NCI-H345 (cell line): Measurements from ENCODE around the gene CPSF6.
"Not testable (repeated sequence)": the region's sequence is repeated elsewhere in the genome, so short reads cannot be mapped to it uniquely, and the experiment has no call there.

ENCODE experiments used
- DNase-seq: peaks from one replicate; lab custom pipeline; 2025; lab: John Stamatoyannopoulos, UW

The CPSF6 gene, protein sequence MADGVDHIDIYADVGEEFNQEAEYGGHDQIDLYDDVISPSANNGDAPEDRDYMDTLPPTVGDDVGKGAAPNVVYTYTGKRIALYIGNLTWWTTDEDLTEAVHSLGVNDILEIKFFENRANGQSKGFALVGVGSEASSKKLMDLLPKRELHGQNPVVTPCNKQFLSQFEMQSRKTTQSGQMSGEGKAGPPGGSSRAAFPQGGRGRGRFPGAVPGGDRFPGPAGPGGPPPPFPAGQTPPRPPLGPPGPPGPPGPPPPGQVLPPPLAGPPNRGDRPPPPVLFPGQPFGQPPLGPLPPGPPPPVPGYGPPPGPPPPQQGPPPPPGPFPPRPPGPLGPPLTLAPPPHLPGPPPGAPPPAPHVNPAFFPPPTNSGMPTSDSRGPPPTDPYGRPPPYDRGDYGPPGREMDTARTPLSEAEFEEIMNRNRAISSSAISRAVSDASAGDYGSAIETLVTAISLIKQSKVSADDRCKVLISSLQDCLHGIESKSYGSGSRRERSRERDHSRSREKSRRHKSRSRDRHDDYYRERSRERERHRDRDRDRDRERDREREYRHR

DNA sequence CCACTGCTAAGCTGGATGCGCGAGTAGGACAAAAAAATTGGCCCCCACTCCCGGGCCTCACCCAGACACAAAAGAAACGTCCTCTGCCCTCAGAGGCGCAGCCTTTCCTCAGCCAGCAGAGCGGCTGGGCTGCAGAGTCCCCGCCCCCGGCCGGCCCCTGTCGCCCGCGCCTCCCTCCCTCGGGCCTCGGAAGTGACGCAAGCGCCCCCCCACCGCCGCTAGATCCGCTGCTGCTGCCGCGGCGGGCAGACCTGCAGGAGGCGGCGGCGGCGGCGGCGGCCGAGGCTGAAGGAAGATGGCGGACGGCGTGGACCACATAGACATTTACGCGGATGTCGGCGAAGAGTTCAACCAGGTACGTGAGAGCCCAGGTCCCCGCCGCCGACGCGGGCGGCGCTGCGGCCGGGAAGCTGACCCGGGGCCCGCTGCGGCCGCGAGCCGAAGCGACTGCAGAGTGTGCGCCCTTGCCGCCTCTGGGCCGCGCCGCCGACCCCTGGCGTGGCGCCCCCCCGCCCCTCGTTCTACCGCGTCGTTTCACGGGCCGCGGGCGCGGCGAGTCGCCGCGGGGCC is at the start of gene CPSF6:
CPSF6 (plus strand) TSS at position 218 of the 570 bp plus-strand sequence; CDS start at position 296, 78 bp downstream.
- peak; percentile 98 for DNase-seq

DNA sequence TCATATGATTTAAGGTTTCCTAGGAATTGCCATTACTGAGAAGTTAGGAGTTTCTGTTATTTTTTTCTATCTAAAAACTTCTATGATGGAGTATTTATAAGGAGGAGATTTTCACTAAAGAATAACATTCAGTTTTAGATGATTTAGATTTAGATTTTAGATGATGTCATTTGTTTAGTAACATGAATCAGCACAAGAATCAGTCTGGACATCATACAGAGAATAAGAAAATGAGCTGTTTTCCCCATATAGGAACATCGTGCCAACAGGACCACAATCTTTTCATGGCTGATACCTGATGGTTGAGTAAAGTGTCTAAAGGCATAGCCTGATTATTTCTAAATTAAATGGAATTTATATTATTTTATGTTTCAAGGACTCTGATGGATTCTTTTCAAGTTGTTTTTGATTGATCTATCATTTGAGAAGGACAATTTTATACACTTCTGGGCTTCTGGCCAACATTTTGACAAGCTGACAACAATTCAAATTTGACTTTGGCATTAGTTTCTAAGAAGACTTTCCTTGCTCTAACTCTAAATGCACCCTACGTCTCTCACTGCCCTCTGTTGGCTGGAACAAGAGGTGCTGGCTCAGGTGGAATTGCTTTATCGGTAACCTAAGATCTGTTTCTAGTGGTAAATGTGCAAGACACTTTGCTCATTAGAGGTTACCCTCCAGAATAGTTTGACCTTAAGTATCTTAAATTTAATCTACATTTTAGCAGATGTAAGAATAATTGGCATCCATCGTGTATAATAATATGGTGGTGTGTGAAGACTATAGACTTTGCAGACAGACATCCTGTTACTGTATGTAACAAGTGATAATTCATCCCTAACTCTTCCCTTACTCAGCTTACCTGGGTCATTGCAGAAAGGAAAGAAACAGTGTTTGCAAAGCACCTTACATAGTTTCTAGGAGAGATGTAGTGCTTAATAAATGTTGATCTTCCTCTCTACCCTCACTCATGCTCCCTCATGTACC is 42.8 kb upstream of the CPSF6 start:
- DNase-seq = no peak

DNA sequence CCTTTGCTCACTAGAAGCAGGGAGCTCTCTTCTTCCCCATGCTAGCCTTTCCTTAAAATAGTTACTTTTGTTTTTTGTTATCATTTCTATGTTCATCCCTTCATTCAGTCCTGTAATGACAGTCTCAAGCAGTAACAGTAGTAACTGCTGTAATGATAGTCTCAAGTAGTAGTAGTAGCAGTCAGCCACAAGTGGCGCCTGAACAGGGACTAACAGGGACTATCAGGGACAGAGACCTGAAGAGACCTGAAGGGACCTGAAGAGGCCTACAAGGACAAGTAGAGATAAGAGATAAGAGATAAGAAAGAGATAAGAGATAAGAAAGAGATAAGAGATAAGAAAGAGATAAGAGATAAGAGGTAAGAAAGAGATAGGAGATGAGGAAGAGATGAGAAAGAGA is 39.4 kb upstream of the CPSF6 start:
- not testable (repeated sequence) for DNase-seq

DNA sequence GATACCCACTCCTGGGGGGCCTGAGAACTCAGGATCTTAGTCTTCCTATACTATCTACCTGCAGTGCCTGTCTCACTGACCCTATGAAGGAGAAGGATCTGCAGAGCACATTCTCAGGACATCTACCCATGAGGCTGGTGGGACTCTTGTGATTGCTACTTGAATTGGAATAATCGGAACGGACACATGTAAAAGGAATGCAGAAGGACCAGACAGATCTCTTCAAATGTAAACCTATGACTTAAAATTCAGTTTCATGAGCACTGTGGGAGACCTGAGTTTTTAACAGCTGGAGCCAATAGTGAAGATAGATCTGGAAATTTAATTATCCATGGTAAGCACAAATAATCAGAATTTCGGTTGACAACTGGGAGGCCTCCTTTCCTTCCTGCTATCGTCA is 35.2 kb upstream of the CPSF6 start:
- no peak for DNase-seq

DNA sequence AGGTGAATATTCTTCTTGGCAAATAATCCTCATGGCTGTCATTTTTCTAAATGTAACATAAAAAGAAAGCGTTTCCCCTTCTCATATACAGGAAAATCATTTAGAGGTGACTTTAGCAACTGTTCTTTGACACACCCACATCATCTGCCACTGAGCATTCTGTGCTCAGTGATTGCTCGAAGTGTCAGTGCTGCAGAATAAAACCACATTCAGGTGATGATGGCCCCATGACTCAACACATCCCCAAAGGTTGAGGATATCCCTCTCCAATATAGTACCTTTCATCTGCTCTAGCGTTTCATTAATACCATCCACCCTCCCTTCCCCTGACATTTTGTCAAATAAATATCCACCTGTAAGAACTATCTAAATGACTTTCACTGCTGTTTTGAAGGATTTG is 28.7 kb upstream of the CPSF6 start:
- DNase-seq = no peak

DNA sequence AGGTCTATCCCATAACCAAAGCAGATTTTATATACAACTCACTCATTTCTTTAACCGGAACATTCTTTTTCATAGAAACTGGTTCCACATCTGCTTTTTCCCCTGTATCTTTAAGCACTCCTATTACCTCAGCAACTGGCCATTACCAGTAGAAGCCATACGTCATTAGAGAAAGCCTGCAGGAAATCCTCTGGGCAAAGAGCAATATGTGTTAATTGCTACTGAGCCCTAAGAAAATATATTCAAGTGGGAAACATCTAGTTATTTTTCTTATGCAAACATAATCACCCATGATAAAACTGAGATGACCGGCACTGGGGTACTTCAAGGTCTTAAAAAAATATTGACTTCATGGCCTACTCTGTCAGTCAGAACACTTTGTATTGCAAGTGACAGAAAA is 28.2 kb upstream of the CPSF6 start:
- DNase-seq = no peak

DNA sequence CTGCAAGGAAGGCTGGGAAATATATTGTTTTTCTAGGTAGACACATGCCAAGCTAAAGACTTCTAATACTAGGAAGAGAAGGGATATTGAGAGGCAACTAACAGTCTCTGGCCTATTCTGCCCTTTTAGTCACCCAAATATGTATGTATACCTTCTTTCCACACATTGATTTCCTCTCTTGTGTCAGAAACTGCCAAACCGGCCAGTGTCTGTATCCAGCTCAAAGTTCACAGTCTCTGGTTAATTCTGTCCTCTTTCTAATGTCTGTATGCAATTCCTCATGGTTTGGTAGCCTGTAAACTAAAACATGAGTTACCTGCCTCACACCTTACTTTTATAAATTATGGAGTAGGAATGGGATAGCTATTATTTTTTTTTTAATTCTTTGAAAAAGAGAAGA is 25.2 kb upstream of the CPSF6 start:
- DNase-seq = no peak

DNA sequence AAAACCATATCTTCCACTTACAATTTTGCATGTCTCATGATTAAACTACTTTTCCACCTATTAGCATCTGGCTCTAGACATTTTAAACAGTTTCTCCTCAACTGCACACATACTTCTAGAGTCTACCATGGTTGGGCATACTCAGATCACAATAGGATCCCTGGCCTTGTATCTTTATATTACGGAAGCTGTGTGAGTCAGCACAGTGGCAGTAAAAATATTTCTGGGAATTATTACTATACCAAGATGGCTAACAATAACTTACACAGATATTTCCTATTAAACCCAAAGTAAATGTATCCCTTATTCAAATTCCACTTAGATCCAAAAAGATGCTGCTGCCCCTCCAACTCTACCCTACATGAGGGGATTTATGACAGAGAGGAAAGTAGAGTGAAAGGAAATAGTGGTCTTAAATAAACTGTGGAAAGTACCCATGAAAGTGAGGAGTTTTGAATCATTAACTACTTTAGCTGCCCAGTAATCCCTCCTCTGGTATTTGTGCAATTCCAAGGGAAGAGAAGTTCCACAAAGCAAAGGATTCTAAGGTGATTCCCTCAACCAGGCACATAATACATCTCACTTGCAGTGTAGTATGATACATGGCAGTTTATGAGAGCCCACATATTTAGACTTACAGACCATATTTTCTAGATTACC is 14.0 kb upstream of the CPSF6 start:
- no peak for DNase-seq

DNA sequence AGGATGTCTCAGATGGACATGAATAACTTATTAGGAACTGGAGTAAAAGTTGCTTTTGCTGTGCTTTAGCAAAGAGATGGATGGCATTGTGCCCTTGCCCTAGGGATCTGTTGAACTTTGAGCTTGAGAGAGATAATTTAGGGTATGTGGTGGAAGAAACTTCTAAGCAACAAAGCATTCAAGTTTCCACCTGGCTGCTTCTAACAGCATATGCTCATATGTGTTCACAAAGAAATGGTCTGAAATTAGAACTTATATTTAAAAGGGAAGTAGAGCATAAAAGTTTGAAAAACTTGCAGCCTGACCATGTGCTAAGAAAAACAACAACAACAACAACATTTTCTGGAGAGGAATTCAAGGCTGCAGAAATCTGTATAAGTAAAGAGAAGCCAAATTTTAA is 7.9 kb upstream of the CPSF6 start:
- no peak for DNase-seq

DNA sequence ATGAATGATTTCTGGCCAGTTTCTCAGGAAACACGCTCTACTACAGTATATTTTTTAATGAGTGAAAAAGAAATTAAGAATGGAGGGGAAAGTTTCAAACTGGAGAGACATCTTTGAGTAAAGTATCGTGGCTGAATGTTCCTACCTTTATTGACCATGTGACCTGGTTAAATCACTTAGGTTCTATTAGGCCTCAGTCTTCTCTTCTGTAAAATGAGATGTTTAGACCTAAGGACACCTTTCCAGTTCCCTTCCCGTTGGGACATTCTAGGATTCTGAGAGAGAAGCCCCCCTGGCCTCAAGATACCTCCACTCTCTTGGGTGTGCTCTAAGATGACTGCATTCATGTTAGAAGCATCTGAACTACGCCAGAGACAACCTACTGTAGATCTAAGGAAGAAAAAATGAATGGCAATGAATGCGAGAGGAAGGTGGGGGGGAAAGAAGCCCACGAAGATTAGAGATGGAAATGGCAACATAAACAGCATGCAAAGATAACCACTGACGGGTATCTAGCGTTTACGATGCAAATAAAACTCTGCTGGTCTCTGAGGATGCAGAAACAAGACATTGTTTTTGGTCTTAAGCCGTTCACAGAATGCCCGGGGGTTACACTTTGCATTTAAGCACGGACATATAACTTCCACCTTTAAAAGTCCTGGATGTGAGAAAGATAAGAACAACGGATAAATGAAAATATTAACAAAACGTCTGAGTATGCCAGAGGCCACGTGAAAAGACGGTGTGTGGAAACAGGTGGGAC is 599 bp upstream of the CPSF6 start:
- DNase-seq = no peak

DNA sequence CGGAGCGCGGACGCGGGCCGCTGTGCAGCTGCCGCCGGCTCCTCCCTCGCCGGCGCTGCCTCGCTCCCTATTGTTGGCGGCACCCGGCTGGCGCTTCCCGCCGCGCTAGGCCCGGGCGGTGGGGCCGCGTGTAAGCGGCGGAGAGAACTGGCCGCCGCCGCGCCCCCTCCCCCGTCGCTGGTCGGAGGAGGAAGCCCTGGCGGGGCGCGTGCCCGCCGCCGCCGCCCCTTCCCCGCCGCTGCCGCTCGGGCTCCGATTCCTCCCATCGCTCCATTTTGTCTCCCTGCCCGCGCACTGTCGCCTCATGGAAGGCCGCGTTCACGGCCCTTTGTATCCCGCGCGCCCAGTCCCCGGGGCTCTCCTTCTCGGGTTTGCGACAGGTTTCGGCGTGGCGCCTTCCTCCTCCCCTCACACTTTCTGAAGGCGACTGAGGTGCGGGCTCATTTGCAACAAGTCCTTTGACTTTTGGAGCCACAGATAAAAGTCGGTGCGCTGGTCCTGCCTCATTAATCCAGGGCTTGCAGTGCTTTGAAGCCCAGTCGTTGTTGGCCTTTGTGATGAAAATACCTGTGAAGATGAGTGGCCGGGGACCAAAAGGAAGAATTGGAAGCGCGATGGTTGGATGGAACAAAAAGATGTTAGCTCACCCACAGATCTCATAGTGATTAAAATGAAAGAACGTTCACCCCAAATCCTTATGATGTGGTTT is 707 bp downstream of the CPSF6 start:
- peak; percentile 56 for DNase-seq

DNA sequence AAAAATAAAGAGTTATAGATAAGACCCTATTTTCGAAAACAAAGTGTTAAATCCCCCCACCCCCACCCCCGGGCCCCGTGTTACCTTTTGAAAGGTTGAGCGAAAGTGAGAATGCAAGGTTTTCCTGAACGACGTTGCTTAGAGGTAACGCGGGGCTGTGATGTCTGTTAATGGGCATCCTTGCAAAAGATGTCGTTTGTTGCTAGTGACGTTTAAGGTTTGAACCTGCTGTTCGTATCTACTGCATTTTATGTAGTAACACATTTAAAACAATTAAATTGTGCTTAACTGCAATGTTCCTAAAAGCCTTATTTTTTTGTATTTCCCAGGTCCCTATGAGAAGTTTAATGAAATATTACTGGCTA is 1.2 kb downstream of the CPSF6 start:
- peak; percentile 20 for DNase-seq

DNA sequence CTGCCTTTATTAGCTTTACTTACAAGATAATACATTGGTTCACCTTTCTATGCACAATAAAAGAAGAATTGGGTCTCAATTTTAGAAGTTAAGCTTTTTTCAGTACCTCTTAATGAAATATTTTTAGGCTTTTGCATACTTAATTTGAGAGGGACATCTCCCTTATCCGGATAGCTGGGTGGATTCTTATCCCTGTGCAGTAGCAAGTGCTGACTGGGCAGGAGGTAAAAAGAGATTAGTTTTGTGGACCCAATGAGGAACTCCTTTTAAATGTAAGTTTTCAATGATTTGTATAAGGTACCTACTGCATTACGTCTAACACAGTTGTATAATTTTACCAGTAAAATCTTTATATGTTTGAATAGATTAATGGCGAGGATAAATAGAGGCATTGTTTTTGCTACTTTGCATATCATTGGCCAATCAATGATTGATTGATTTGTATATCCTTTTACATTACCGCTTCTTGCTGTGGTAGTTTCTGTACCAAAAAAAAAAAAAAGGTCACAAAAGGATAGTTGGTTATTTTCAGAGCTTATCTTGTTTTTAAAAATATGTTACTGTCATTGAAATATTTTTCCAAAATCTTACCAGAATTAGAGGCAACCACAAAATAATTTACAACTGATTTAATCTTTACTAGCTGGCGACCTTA is 2.2 kb downstream of the CPSF6 start:
- DNase-seq = no peak

DNA sequence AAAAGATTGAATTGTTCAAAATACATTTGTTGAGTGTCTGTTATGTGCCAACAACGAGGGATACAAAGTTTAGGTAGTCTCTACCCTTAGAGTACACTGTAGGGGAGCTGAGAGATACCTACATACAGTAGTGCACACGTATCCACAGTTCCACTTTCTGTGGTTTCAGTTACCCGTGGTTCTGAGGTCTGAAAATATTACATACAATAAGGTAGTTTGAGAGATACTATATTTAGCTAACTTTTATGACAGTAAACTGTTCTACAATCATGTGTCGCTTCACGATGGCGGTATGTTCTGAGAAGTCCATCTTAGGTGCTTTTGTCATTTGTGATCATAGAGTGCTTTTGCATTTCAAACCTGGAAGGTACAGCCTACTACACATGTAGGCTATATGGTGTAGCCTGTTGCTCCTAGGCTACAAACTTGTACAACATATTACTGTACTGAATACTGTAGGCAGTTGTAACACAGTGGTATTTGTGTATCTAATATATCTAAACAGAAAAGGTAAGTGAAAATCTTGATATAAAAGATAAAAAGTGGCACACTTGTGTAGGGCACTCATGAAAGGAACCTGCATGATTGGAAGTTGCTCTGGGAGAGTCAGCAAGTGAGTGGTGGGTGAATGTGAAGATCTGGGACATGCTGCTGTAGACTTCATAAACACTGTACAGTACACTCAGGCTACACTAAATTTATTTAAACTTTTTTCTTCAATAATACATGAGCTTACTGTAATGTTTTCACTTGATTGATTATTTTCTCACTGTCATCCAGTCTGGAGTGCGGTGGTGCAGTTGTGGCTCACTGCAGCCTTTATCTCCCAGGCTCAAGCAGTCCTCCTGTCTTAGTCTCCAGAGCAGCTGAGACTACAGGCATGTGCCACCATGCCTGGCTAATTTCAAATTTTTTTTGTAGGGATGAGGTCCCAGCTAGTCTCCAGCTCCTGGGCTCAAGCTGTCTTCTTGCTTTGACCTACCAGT is 4.0 kb downstream of the CPSF6 start:
- no peak for DNase-seq

DNA sequence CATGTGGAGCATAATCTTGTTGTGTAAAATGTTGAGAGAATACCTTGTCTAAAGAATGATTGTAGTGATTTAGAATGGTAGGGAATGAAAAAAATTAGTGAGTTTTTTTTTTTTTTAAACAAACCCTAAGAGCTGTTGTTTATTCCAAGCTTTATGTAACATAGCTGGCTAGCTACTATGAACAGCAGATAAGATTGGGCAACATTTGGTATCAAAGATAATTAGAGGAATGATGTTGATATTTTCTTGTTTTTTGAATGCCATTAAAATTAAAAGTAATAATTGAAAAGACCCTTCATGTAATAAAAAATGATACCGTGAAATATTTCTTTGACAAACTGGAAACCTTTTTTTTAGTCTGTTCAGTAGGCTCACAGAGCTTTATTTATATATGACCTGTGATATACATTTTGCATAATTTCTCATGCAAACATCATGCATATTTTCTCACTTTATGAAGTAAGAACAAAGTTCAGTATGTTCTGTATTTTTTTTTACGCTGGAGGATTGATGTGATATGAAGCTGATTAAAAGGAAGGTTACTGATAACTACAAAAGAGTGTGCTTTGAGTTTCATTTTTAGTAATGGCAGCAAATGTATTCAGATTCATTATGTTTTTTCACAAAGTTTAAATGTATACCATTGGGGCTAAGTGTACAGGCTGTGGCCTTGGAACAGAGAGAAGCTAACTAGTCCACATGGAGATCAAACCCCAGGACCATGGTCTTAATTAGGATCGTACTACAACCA is 8.1 kb downstream of the CPSF6 start:
- no peak for DNase-seq

DNA sequence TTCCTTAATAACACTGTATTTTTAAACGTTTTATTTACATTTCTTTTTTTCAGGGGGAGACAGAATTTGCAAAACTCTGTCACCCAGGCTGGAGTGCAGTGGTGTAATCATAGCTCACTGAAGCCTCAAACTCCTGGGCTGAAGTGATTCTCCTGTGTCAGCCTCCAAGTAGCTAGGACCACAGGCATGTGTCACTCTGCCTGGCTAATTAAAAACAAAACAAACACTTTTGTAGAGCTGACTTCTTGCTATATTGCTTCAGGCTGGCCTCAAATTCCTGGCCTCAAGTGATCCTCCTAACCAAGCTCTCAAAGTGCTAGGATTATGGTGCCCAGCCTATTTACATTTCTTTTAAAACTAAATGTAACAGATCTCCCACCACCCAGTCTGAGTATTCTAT is 12.7 kb downstream of the CPSF6 start:
- no peak for DNase-seq

DNA sequence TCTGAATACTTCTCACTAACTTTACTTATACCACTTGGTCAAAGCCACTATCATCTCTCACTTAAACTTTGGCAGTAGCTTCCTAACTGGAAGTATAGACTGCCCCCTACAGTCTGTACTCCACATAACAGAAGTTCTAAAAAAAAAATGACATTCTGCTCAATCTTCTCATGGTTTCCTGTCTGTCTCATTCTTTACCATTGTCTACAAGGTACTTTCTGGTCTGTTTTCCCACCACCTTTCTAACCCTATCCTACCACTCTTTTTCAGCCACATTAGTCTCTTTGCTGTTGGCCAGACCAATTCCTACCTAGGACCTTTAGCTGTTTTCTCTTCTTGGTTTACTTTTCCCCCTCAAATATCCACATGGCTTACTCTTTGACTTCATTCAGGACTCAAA is 14.7 kb downstream of the CPSF6 start:
- peak; percentile 26 for DNase-seq

DNA sequence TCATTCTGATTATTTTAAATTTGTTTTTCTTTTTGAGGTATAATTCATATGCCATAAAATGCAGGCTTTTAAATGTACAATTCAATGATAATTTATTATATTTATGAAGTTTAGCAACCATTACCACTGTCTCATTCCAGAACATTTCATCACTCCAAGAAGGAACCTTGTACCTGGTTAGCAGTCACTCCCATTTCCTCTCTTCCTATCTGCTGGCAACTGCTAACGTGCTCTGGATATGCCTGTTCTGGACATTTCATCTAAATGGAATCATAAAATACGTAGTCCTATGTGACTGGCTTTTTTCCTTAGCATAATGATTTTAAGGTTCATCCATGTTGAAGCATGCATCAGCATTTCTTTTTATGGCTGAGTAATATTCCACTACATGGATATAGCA is 15.5 kb downstream of the CPSF6 start:
- no peak for DNase-seq
